ENCODE measurements around the gene GMPR. TPM values are rescaled to one million over a fixed set of nuclear protein-coding genes. Genes with fewer than 3 reads are reported as not detected.
"Not testable (repeated sequence)": the region's sequence is repeated elsewhere in the genome, so short reads cannot be mapped to it uniquely, and the experiment has no call there.

GMPR gene
- polyA plus RNA-seq, 4 donors, result 9.7 to 18.9 (median 13.4) TPM

GRCh38 chr6:16244446-16244845, 6.1 kb downstream of the GMPR start:
- no peak for DNase-seq (ENCODE audit: low read depth in 4 of 4, low spot score in 3 of 4)

- no peak for DNase-seq (ENCODE audit: low read depth in 4 of 4, low spot score in 3 of 4)
Measured at GRCh38 chr6:16244869-16245451, 6.6 kb downstream of the GMPR start.

GRCh38 chr6:16248271-16248853, 10.0 kb downstream of the GMPR start:
- no peak for DNase-seq (ENCODE audit: low read depth in 4 of 4, low spot score in 3 of 4)

- DNase-seq (ENCODE audit: low read depth in 4 of 4, low spot score in 3 of 4), result no peak
Measured at GRCh38 chr6:16249971-16250370, 11.6 kb downstream of the GMPR start.

- no peak for DNase-seq (ENCODE audit: low read depth in 4 of 4, low spot score in 3 of 4)
Measured at GRCh38 chr6:16251706-16252105, 13.3 kb downstream of the GMPR start.

GRCh38 chr6:16252686-16253299, 14.4 kb downstream of the GMPR start:
- DNase-seq (ENCODE audit: low read depth in 4 of 4, low spot score in 3 of 4), result no peak

GRCh38 chr6:16253399-16254144, 15.2 kb downstream of the GMPR start:
- no peak for DNase-seq (ENCODE audit: low read depth in 4 of 4, low spot score in 3 of 4)

GRCh38 chr6:16254535-16254934, 16.1 kb downstream of the GMPR start:
- no peak for DNase-seq (ENCODE audit: low read depth in 4 of 4, low spot score in 3 of 4)

GRCh38 chr6:16256781-16257180, 18.4 kb downstream of the GMPR start:
- no peak for DNase-seq (ENCODE audit: low read depth in 4 of 4, low spot score in 3 of 4)

GRCh38 chr6:16257999-16258708, 19.8 kb downstream of the GMPR start:
- no peak for DNase-seq (ENCODE audit: low read depth in 4 of 4, low spot score in 3 of 4)

- DNase-seq (ENCODE audit: low read depth in 4 of 4, low spot score in 3 of 4), result no peak
Measured at GRCh38 chr6:16258709-16259075, 20.3 kb downstream of the GMPR start.

GRCh38 chr6:16259604-16260003, 21.2 kb downstream of the GMPR start:
- not testable (repeated sequence) for DNase-seq (ENCODE audit: low read depth in 4 of 4, low spot score in 3 of 4)

- not testable (repeated sequence) for DNase-seq (ENCODE audit: low read depth in 4 of 4, low spot score in 3 of 4)
Measured at GRCh38 chr6:16260602-16261001, 22.2 kb downstream of the GMPR start.

GRCh38 chr6:16262773-16263172, 24.4 kb downstream of the GMPR start:
- DNase-seq (ENCODE audit: low read depth in 4 of 4, low spot score in 3 of 4), result not testable (repeated sequence)

GRCh38 chr6:16263464-16264099, 25.2 kb downstream of the GMPR start:
- not testable (repeated sequence) for DNase-seq (ENCODE audit: low read depth in 4 of 4, low spot score in 3 of 4)

GRCh38 chr6:16264785-16265184, 26.4 kb downstream of the GMPR start:
- DNase-seq (ENCODE audit: low read depth in 4 of 4, low spot score in 3 of 4), result no peak

- no peak for DNase-seq (ENCODE audit: low read depth in 4 of 4, low spot score in 3 of 4)
Measured at GRCh38 chr6:16265351-16266341, 27.3 kb downstream of the GMPR start.

GRCh38 chr6:16267428-16268263, 29.3 kb downstream of the GMPR start:
- DNase-seq (ENCODE audit: low read depth in 4 of 4, low spot score in 3 of 4), result no peak

All from left renal pelvis (tissue), 4 donors.